SK-N-SH treated with all-trans-retinoic acid at 6 μM for 48 hours (cell line): ENCODE data around the gene KRT23.

Experiments used
- ATAC-seq: fragments of 200-7000 bp; cut with Tn5 transposase; 3 replicates; pipeline ENCODE4 v1.9.1; 2020; ENCODE audit warnings: mild to moderate bottlenecking, moderate library complexity
- ARNTL ChIP-seq: fragments of 450-650 bp; formaldehyde crosslinking; IDR thresholded peaks from 2 replicates; pipeline ENCODE4 v1.5.0; 2020; ENCODE audit warnings: low read depth, mild to moderate bottlenecking, moderate library complexity, borderline replicate concordance
- BACH2 ChIP-seq: fragments of 250-450 bp; sonication (Bioruptor Pico); IDR thresholded peaks from 2 replicates; pipeline ENCODE4 v1.9.0; 2021; ENCODE audit warnings: mild to moderate bottlenecking, borderline replicate concordance
- CREB5 ChIP-seq: fragments of 250-450 bp; sonication (Bioruptor Pico); IDR thresholded peaks from 2 replicates; pipeline ENCODE4 v1.5.1; 2020; ENCODE audit warnings: low read depth, mild to moderate bottlenecking, moderate library complexity
- CSDC2 ChIP-seq: fragments of 250-450 bp; sonication (Bioruptor Pico); IDR thresholded peaks from 2 replicates; pipeline ENCODE4 v1.5.0; 2020; ENCODE audit warnings: mild to moderate bottlenecking, moderate library complexity
- CSRNP3 ChIP-seq: fragments of 250-450 bp; sonication (Bioruptor Pico); IDR thresholded peaks from 2 replicates; pipeline ENCODE4 v1.5.1; 2021; ENCODE audit warnings: mild to moderate bottlenecking, moderate library complexity
- ESRRG ChIP-seq: fragments of 250-450 bp; sonication (Bioruptor Pico); IDR thresholded peaks from 2 replicates; pipeline ENCODE4 v1.6.1; 2021; ENCODE audit warnings: mild to moderate bottlenecking
- GLIS3 ChIP-seq: fragments of 250-450 bp; sonication (Bioruptor Pico); IDR thresholded peaks from 2 replicates; pipeline ENCODE4 v1.5.0; 2020; ENCODE audit warnings: mild to moderate bottlenecking, moderate library complexity
- ISL1 ChIP-seq: fragments of 250-450 bp; sonication (Bioruptor Pico); IDR thresholded peaks from 2 replicates; pipeline ENCODE4 v2.1.2; 2022; ENCODE audit warnings: mild to moderate bottlenecking, moderate library complexity
- OSR1 ChIP-seq: fragments of 250-450 bp; sonication (Bioruptor Pico); IDR thresholded peaks from 2 replicates; pipeline ENCODE4 v1.8.0; 2022; ENCODE audit warnings: moderate library complexity, mild to moderate bottlenecking, inconsistent platforms
- POU6F1 ChIP-seq: fragments of 250-450 bp; sonication (Bioruptor Pico); IDR thresholded peaks from 2 replicates; pipeline ENCODE4 v1.8.0; 2021; ENCODE audit warnings: low read depth, mild to moderate bottlenecking, moderate library complexity, borderline replicate concordance
- PPARA ChIP-seq: fragments of 250-450 bp; sonication (Bioruptor Pico); IDR thresholded peaks from 2 replicates; pipeline ENCODE4 v1.5.0; 2020; ENCODE audit warnings: mild to moderate bottlenecking, borderline replicate concordance
- RARB ChIP-seq: fragments of 250-450 bp; sonication (Bioruptor Pico); IDR thresholded peaks from 2 replicates; pipeline ENCODE4 v1.8.0; 2021; ENCODE audit warnings: mild to moderate bottlenecking, moderate library complexity
- SNAI2 ChIP-seq: fragments of 250-450 bp; sonication (Bioruptor Pico); IDR thresholded peaks from 2 replicates; pipeline ENCODE4 v1.5.0; 2020; ENCODE audit warnings: mild to moderate bottlenecking, moderate library complexity
- TCF4 ChIP-seq: fragments of 250-450 bp; sonication (Bioruptor Pico); IDR thresholded peaks from 2 replicates; pipeline ENCODE4 v1.8.0; 2021; ENCODE audit warnings: mild to moderate bottlenecking, moderate library complexity, borderline replicate concordance
- TOX ChIP-seq: fragments of 250-450 bp; sonication (Bioruptor Pico); IDR thresholded peaks from 2 replicates; pipeline ENCODE4 v1.8.0; 2021; ENCODE audit warnings: mild to moderate bottlenecking, moderate library complexity, borderline replicate concordance
- ZC3H10 ChIP-seq: fragments of 250-450 bp; sonication (Bioruptor Pico); IDR thresholded peaks from 2 replicates; pipeline ENCODE4 v1.5.1; 2021; ENCODE audit warnings: mild to moderate bottlenecking, moderate library complexity
- ZFP3 ChIP-seq: fragments of 250-450 bp; sonication (Bioruptor Pico); IDR thresholded peaks from 2 replicates; pipeline ENCODE4 v1.5.0; 2020; ENCODE audit warnings: mild to moderate bottlenecking, moderate library complexity
- ZFP30 ChIP-seq: fragments of 450-650 bp; formaldehyde crosslinking; IDR thresholded peaks from 2 replicates; pipeline ENCODE4 v1.5.0; 2022; ENCODE audit warnings: mild to moderate bottlenecking, moderate library complexity
- ZNF565 ChIP-seq: fragments of 450-650 bp; formaldehyde crosslinking; conservative IDR thresholded peaks from 2 replicates; pipeline ENCODE4 v1.5.0; 2020; ENCODE audit warnings: low read depth, mild to moderate bottlenecking, moderate library complexity
- ZNF70 ChIP-seq: fragments of 450-650 bp; formaldehyde crosslinking; IDR thresholded peaks from 2 replicates; pipeline ENCODE4 v1.5.0; 2020; ENCODE audit warnings: mild to moderate bottlenecking, moderate library complexity
- ZNF8 ChIP-seq: fragments of 450-650 bp; formaldehyde crosslinking; IDR thresholded peaks from 2 replicates; pipeline ENCODE4 v1.5.0; 2020; ENCODE audit warnings: mild to moderate bottlenecking, moderate library complexity

KRT23 gene, protein sequence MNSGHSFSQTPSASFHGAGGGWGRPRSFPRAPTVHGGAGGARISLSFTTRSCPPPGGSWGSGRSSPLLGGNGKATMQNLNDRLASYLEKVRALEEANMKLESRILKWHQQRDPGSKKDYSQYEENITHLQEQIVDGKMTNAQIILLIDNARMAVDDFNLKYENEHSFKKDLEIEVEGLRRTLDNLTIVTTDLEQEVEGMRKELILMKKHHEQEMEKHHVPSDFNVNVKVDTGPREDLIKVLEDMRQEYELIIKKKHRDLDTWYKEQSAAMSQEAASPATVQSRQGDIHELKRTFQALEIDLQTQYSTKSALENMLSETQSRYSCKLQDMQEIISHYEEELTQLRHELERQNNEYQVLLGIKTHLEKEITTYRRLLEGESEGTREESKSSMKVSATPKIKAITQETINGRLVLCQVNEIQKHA

GRCh38 chr17:40937384-40937819 lies at the start of gene KRT23:
Gene KRT23, minus strand, starts transcription at chr17:40937646. Its CDS starts 1,043 bp downstream, at chr17:40936603.
- no peak for TF ChIP-seq TOX (CRISPR knock-in tag)
- TF ChIP-seq BACH2 (CRISPR knock-in tag) = no peak
- TF ChIP-seq CSDC2 = no peak
- no peak for TF ChIP-seq GLIS3 (CRISPR knock-in tag)
- TF ChIP-seq OSR1 (CRISPR knock-in tag) = no peak
- no peak for TF ChIP-seq CSRNP3 (CRISPR knock-in tag)
- TF ChIP-seq ZNF565 (CRISPR knock-in tag) = no peak
- no peak for TF ChIP-seq ZNF70 (CRISPR knock-in tag)
- TF ChIP-seq ZFP3 (CRISPR knock-in tag) = no peak
- TF ChIP-seq CREB5 (CRISPR knock-in tag) = no peak
- TF ChIP-seq ESRRG (CRISPR knock-in tag) = no peak
- TF ChIP-seq SNAI2 = no peak
- no peak for TF ChIP-seq PPARA
- TF ChIP-seq ZC3H10 (CRISPR knock-in tag) = no peak
- no peak for TF ChIP-seq RARB (CRISPR knock-in tag)
- TF ChIP-seq TCF4 (CRISPR knock-in tag) = no peak
- TF ChIP-seq ZNF8 = no peak
- ATAC-seq = no peak

DNA sequence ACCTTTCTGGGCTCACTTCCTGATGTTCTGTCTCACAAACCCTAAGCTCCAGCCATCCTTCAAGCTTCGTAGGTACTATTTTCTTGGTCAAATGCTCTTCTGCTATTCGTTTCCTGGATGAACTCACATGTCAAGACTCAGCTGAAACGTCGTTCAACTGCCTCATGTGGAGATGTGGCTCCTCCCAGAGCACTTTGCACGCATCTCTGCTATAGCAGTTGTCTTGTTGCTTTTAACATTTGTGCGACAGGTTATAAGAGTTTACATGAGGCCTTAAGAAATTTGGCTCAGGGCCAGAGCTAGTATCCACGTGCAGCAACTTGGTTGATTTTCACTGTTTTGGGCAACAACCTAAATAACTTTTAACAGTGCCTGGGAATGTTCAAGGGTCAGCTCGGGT lies 49.5 kb upstream of the KRT23 start:
- ATAC-seq = no peak
- TF ChIP-seq OSR1 (CRISPR knock-in tag) = no peak
- TF ChIP-seq ESRRG (CRISPR knock-in tag) = no peak
- no peak for TF ChIP-seq PPARA
- no peak for TF ChIP-seq TCF4 (CRISPR knock-in tag)
- no peak for TF ChIP-seq ZNF70 (CRISPR knock-in tag)
- no peak for TF ChIP-seq ZNF8
- no peak for TF ChIP-seq ARNTL
- no peak for TF ChIP-seq GLIS3 (CRISPR knock-in tag)
- TF ChIP-seq, all 23 proteins: peak for 0

DNA sequence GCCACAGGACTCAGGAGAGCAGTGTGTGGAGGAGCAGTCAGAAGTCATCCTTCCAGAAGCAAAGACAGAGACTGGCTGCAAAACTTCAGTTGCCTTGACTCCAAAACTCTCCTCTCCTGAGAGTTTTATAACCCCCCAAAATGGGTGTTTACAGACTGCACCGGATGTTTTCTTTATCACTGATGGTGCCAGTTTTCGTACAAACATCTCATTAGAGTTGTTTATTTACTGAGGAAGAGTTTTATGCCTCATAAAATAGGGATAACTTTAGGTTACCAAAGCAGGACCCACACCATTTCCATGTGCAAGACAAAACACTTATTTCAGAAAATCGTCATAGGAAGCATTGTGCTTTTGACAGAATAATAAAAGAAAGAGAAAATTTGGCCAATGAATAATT lies 46.8 kb upstream of the KRT23 start, which contains the start of gene KRT40:
KRT40 (minus strand) TSS at position 101 of the 400 bp plus-strand sequence; CDS start at position 48, 53 bp downstream.
- TF ChIP-seq ZFP30 (CRISPR knock-in tag) (no peak), PPARA (no peak), POU6F1 (no peak), CSDC2 (no peak), SNAI2 (no peak), TCF4 (CRISPR knock-in tag) (no peak), RARB (CRISPR knock-in tag) (no peak), CREB5 (CRISPR knock-in tag) (no peak), ZNF8 (no peak), ZC3H10 (CRISPR knock-in tag) (no peak)
- ATAC-seq = no peak

DNA sequence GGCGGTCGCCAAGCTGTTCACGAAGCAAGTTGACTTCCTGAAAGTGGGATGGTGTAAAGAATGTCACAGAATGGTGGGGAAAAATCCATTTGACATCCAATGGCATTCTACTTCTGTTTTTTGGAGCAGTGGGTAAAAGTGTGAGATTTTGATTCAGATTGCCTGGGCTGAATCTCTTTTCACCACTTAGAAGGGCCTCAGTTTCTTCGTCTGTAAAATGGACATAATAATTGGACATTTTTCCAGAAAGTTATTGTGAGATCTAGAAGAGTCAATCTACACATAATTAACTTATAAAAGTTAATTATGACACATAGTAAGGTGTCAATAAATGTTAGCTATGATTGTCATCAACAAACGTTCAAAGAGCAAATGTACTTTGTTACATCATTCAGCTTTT lies 43.7 kb upstream of the KRT23 start:
- TF ChIP-seq PPARA = no peak
- TF ChIP-seq ZFP30 (CRISPR knock-in tag) = no peak
- no peak for TF ChIP-seq POU6F1
- no peak for TF ChIP-seq CSRNP3 (CRISPR knock-in tag)
- no peak for TF ChIP-seq ISL1 (CRISPR knock-in tag)
- no peak for TF ChIP-seq TCF4 (CRISPR knock-in tag)
- TF ChIP-seq ESRRG (CRISPR knock-in tag) = no peak
- TF ChIP-seq CSDC2 = no peak
- TF ChIP-seq ZNF8 = no peak
- no peak for TF ChIP-seq BACH2 (CRISPR knock-in tag)
- TF ChIP-seq ZNF70 (CRISPR knock-in tag) = no peak
- TF ChIP-seq, all 23 proteins: peak for 0
- ATAC-seq = no peak
